GM23338 (cell line): Measurements from ENCODE around the gene AFAP1. TPM values are rescaled to one million over a fixed set of nuclear protein-coding genes. Genes with fewer than 3 reads are reported as not detected.

ENCODE experiments used
- CREB1 ChIP-seq: fragments of 250-450 bp; sonication (Bioruptor Pico); IDR thresholded peaks from 2 replicates; pipeline ENCODE4 v1.5.0; 2020; ENCODE audit warnings: low read depth, mild to moderate bottlenecking, moderate library complexity
- CTCF ChIP-seq, 2 experiments: fragments of 200-600 bp in 1 of 2; sonication (generic) in 1 of 2; conservative IDR thresholded peaks; 2 replicates each; pipeline versions ENCODE4 v1.5.1 to v1.6.1; 2016 to 2017; ENCODE audit warnings: antibody characterized with exemption in 2 of 2, low read depth in 2 of 2, mild to moderate bottlenecking in 2 of 2, moderate library complexity in 1 of 2
- ETS1 ChIP-seq: IDR thresholded peaks from 2 replicates; pipeline ENCODE4 v1.6.1; 2016; ENCODE audit warnings: antibody characterized with exemption
- NANOG ChIP-seq: IDR thresholded peaks from 2 replicates; pipeline ENCODE4 v1.6.1; 2016; ENCODE audit warnings: antibody characterized with exemption, borderline replicate concordance
- STAT1 ChIP-seq: IDR thresholded peaks from one replicate; pipeline ENCODE4 v1.6.1; 2016; ENCODE audit warnings: antibody characterized with exemption; ENCODE audit not compliant: unreplicated experiment
- ZNF331 ChIP-seq: fragments of 250-450 bp; sonication (Bioruptor Pico); IDR thresholded peaks from 2 replicates; pipeline ENCODE4 v1.5.0; 2020; ENCODE audit warnings: low read depth, mild to moderate bottlenecking, moderate library complexity
- ZNF462 ChIP-seq: fragments of 250-450 bp; sonication (Bioruptor Pico); IDR thresholded peaks from 2 replicates; pipeline ENCODE4 v1.5.0; 2020; ENCODE audit warnings: mild to moderate bottlenecking, moderate library complexity
- polyA plus RNA-seq: library from polyadenylated mRNA; unstranded; fragments of >200 nt; fragmentation: Nextera tagmentation; extraction: Ambion mirVana; gene quantifications from 2 replicates; pipeline ENCODE4 v1.2.1, GENCODE V29; 2016
- total RNA-seq: library from RNA; depleted of rRNA; stranded (reverse); fragments of >200 nt; shearing (Covaris generic); gene quantifications from 2 replicates; pipeline ENCODE4 v1.2.3, GENCODE V29; 2014

Gene AFAP1
- total and polyA plus RNA-seq, 2 experiments from 2014 or later, result 6.5 to 21.5 TPM

GRCh38 chr4:7821245-7822136, 118.2 kb downstream of the AFAP1 start (continued):
- TF ChIP-seq ZNF462 (CRISPR knock-in tag), result no peak
- TF ChIP-seq ETS1, result no peak
- TF ChIP-seq CREB1 (CRISPR knock-in tag), result no peak
- TF ChIP-seq NANOG, result no peak
- no peak for TF ChIP-seq STAT1
- no peak for TF ChIP-seq ZNF331 (CRISPR knock-in tag)
- no peak for TF ChIP-seq CTCF (conservative IDR thresholded peaks at IDR 0.05; ENCODE audit: low read depth in 2 of 2)
